Neutrophil (primary cell): ENCODE measurements around the gene SDK2.

Experiments
- H3K27ac ChIP-seq: fragments of 200-600 bp; sonication (generic); 2 replicates; pipeline ENCODE4 v1.5.1; 2016; ENCODE audit warnings: mild to moderate bottlenecking, moderate library complexity
- H3K27me3 ChIP-seq: fragments of 200-600 bp; sonication (generic); 2 replicates; pipeline ENCODE4 v1.6.0; 2016; ENCODE audit warnings: mild to moderate bottlenecking
- H3K36me3 ChIP-seq: fragments of 200-600 bp; sonication (generic); 2 replicates; pipeline ENCODE4 v1.5.1; 2017
- H3K4me1 ChIP-seq, 2 experiments: fragments of 200-600 bp in 1 of 2; sonication (generic) in 1 of 2; 1 replicate in 1 of 2; 2 replicates in 1 of 2; pipeline versions ENCODE4 v1.5.1 to v1.6.1; 2013 to 2016; ENCODE audit warnings: low read depth in 1 of 2, low read length in 1 of 2, mild to moderate bottlenecking in 1 of 2, moderate library complexity in 1 of 2; ENCODE audit not compliant: control insufficient read depth in 1 of 2, insufficient read depth in 1 of 2
- H3K4me3 ChIP-seq, 2 experiments: fragments of 200-600 bp in 1 of 2; sonication (generic) in 1 of 2; 1 replicate in 1 of 2; 2 replicates in 1 of 2; pipeline ENCODE4 v1.5.1; 2013 to 2016; ENCODE audit warnings: low read depth in 1 of 2, low read length in 1 of 2, mild to moderate bottlenecking in 1 of 2, moderate library complexity in 1 of 2
- H3K9me3 ChIP-seq: fragments of 200-600 bp; sonication (generic); 2 replicates; pipeline ENCODE4 v1.5.1; 2016
- TF ChIP-seq, protein P1 (sequence below): fragments of 200-600 bp; sonication (generic); IDR thresholded peaks from 2 replicates; pipeline ENCODE4 v1.5.1; 2016; ENCODE audit warnings: antibody characterized with exemption

The SDK2 gene

GRCh38 chr17:73498886-73499554 is 145.2 kb downstream of the SDK2 start:
- Histone ChIP-seq H3K27me3 (no peaks in the 10 kb centered on the region), H3K36me3 (no peaks in the 10 kb centered on the region), H3K27ac (no peak overlapping the region), H3K9me3 (no peaks in the 10 kb centered on the region), H3K4me3 (no peak overlapping the region), H3K4me1 (no peaks in the 10 kb centered on the region)
- TF ChIP-seq, protein P1, sequence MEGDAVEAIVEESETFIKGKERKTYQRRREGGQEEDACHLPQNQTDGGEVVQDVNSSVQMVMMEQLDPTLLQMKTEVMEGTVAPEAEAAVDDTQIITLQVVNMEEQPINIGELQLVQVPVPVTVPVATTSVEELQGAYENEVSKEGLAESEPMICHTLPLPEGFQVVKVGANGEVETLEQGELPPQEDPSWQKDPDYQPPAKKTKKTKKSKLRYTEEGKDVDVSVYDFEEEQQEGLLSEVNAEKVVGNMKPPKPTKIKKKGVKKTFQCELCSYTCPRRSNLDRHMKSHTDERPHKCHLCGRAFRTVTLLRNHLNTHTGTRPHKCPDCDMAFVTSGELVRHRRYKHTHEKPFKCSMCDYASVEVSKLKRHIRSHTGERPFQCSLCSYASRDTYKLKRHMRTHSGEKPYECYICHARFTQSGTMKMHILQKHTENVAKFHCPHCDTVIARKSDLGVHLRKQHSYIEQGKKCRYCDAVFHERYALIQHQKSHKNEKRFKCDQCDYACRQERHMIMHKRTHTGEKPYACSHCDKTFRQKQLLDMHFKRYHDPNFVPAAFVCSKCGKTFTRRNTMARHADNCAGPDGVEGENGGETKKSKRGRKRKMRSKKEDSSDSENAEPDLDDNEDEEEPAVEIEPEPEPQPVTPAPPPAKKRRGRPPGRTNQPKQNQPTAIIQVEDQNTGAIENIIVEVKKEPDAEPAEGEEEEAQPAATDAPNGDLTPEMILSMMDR = no peak

DNA sequence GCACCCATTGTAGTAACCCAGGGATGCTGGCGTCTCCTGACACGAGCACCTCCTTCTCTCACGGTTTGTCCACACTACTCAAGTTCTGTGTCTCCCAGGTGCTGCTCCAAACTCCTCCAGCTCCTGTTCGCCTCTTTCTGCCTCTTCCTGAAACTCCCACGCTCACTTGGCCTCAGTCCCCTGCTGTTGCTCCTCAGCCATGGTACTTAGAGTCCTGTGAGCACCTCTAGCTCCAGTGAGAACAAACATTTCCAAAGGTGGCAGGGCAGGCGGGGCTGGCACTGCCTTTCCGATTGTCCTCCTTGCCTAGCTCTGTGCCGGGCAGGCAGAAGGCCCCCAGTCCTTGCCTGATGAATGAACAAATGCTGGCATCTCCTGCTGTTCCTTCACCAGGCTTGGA is 146.1 kb downstream of the SDK2 start:
- no peak overlapping the region for H3K27ac ChIP-seq
- H3K36me3 ChIP-seq = no peaks in the 10 kb centered on the region
- TF ChIP-seq, protein P1 = no peak
- no peaks in the 10 kb centered on the region for H3K27me3 ChIP-seq
- no peak overlapping the region for H3K4me3 ChIP-seq
- no peaks in the 10 kb centered on the region for H3K4me1 ChIP-seq
- H3K9me3 ChIP-seq = no peaks in the 10 kb centered on the region

DNA sequence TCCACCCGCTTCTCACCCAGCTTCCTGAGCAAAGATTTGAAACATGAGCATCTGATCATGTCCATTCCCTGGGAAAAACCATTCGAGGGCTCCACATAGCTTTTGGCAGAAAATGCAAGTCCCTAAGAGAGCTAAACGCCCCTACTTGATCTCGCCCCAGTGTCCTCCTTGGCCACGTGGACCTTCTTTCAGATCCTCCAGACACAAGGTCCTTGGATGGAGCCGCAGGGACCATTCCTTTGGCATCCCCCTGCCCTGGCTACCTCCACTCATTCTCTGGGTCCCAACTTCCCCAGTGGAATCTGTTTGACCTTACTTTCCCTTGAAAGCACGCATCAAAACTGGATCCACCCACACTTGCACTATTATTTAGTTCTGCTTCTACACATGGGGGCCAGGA is 146.5 kb downstream of the SDK2 start:
- no peaks in the 10 kb centered on the region for H3K27me3 ChIP-seq
- H3K36me3 ChIP-seq = no peaks in the 10 kb centered on the region
- no peak overlapping the region for H3K4me3 ChIP-seq
- H3K4me1 ChIP-seq = no peaks in the 10 kb centered on the region
- TF ChIP-seq, protein P1 = no peak
- no peaks in the 10 kb centered on the region for H3K9me3 ChIP-seq
- no peak overlapping the region for H3K27ac ChIP-seq

DNA sequence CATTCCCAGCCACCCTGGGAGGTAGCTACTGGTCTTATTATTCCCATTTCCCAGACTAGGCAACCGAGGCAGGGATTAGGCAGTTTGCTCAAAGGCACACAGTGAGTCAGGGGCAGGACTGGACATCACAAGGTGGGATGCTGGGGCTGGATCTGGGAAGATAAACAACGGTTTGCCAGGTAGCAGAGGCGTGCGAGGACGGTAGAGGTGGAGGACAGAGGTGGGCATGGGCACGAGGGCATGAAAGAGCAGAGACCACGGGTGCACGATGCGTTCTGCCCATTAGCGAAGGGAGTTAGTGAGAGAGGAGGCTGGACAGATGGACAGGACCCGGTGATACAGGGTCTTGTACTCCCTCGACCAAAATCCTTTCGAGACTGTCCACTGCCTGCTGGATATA is 148.0 kb downstream of the SDK2 start:
- TF ChIP-seq, protein P1 = no peak

DNA sequence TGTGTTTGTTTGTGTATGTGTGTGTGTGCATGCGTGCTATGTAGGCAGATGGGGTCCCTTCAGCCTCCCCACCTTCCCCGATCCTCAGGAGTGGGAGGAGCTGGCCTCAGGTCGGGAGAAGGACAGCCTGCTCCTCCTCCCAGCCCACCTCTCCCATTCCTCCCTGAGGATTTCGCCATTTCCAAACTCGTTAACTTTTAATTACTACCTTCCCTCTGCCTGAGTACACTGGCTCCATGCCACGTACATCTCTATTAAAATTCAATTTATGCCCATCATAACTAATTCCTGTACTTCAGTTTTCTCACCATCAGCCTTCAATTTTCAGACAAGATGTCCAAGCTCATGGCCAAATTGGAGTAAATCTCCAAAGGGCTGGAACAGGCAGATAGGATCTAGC is 148.6 kb downstream of the SDK2 start:
- no peaks in the 10 kb centered on the region for H3K27me3 ChIP-seq
- H3K9me3 ChIP-seq = no peaks in the 10 kb centered on the region
- no peaks in the 10 kb centered on the region for H3K4me1 ChIP-seq

More for the DNA sequence above, 148.0 kb downstream of the SDK2 start:
- Histone ChIP-seq H3K9me3 (no peaks in the 10 kb centered on the region), H3K4me3 (no peak overlapping the region), H3K4me1 (no peaks in the 10 kb centered on the region), H3K36me3 (no peaks in the 10 kb centered on the region), H3K27ac (no peak overlapping the region), H3K27me3 (no peaks in the 10 kb centered on the region)

More for the DNA sequence above, 148.6 kb downstream of the SDK2 start:
- no peaks in the 10 kb centered on the region for H3K36me3 ChIP-seq
- H3K27ac ChIP-seq = no peak overlapping the region
- H3K4me3 ChIP-seq = no peak overlapping the region
- TF ChIP-seq, protein P1 = no peak
